Neuronal stem cell (in vitro differentiated cells): ENCODE results near the gene VPS33B.

Experiments used
- DNase-seq: peaks from one replicate; pipeline ENCODE4 v3.0.0-alpha.2; 2013; ENCODE audit warnings: low spot score
- H2AFZ ChIP-seq: one replicate; pipeline ENCODE4 v1.6.1; 2013; ENCODE audit warnings: mild to moderate bottlenecking, low read length, inconsistent platforms
- H2AK5ac ChIP-seq: 2 replicates; pipeline ENCODE4 v1.6.1; 2013; ENCODE audit warnings: low read depth, mild to moderate bottlenecking, inconsistent platforms, low read length, moderate library complexity, mixed read lengths
- H2BK120ac ChIP-seq: 2 replicates; pipeline ENCODE4 v1.6.1; 2013; ENCODE audit warnings: low read depth, mild to moderate bottlenecking, inconsistent platforms, low read length, moderate library complexity, mixed read lengths
- H2BK12ac ChIP-seq: one replicate; pipeline ENCODE4 v1.6.1; 2013; ENCODE audit warnings: low read length, inconsistent platforms
- H2BK15ac ChIP-seq: 2 replicates; pipeline ENCODE4 v1.6.1; 2013; ENCODE audit warnings: mild to moderate bottlenecking, low read length, inconsistent platforms, mixed read lengths
- H2BK5ac ChIP-seq: one replicate; pipeline ENCODE4 v1.6.1; 2013; ENCODE audit warnings: inconsistent platforms, mild to moderate bottlenecking, low read length, moderate library complexity
- H3K14ac ChIP-seq: one replicate; pipeline ENCODE4 v1.6.1; 2013; ENCODE audit warnings: low read length, inconsistent platforms
- H3K18ac ChIP-seq: 2 replicates; pipeline ENCODE4 v1.6.1; 2013; ENCODE audit warnings: low read length, inconsistent platforms
- H3K23ac ChIP-seq: 2 replicates; pipeline ENCODE4 v1.6.1; 2013; ENCODE audit warnings: low read depth, mild to moderate bottlenecking, mixed read lengths, low read length, inconsistent platforms; ENCODE audit not compliant: poor library complexity
- H3K27ac ChIP-seq: replicated peaks from 3 replicates; pipeline ENCODE4 v1.5.1; 2013; ENCODE audit warnings: low read length, inconsistent platforms
- H3K27me3 ChIP-seq, 3 experiments: 2 replicates each; pipeline ENCODE4 v1.6.1; 2013; ENCODE audit warnings: low read length in 3 of 3, mild to moderate bottlenecking in 2 of 3, inconsistent platforms in 1 of 3, low read depth in 1 of 3, mixed read lengths in 1 of 3, moderate library complexity in 1 of 3; ENCODE audit not compliant: control insufficient read depth in 3 of 3, insufficient read depth in 3 of 3
- H3K36me3 ChIP-seq, 2 donors: replicated peaks in 1 of 2; 2 replicates each; pipeline ENCODE4 v1.6.1; 2013; ENCODE audit warnings: low read length in 2 of 2; ENCODE audit not compliant: control insufficient read depth in 2 of 2, insufficient read depth in 2 of 2
- H3K4ac ChIP-seq: 2 replicates; pipeline ENCODE4 v1.6.1; 2013; ENCODE audit warnings: inconsistent platforms, mild to moderate bottlenecking, low read length, moderate library complexity
- H3K4me1 ChIP-seq, 2 donors: 1 replicate in 1 of 2; 2 replicates in 1 of 2; pipeline ENCODE4 v1.6.1; 2013; ENCODE audit warnings: low read length in 2 of 2, low read depth in 1 of 2; ENCODE audit not compliant: control insufficient read depth in 2 of 2, insufficient read depth in 1 of 2
- H3K4me2 ChIP-seq: one replicate; pipeline ENCODE4 v1.6.1; 2013; ENCODE audit warnings: mild to moderate bottlenecking, low read length, inconsistent platforms; ENCODE audit not compliant: insufficient read depth, poor library complexity, severe bottlenecking
- H3K4me3 ChIP-seq, 2 donors: 2 replicates each; pipeline ENCODE4 v1.5.1; 2013; ENCODE audit warnings: low read length in 2 of 2, mild to moderate bottlenecking in 2 of 2, inconsistent platforms in 1 of 2, moderate library complexity in 1 of 2
- H3K79me1 ChIP-seq: one replicate; pipeline ENCODE4 v1.6.1; 2013; ENCODE audit warnings: low read depth, mild to moderate bottlenecking, inconsistent platforms, low read length, moderate library complexity
- H3K9ac ChIP-seq: one replicate; pipeline ENCODE4 v1.6.1; 2013; ENCODE audit warnings: mild to moderate bottlenecking, low read depth, low read length, inconsistent platforms; ENCODE audit not compliant: poor library complexity
- H3K9me3 ChIP-seq, 2 donors: replicated peaks in 1 of 2; 2 replicates each; pipeline versions ENCODE3 to v1.6.1; 2013; ENCODE audit warnings: low read length in 2 of 2, mild to moderate bottlenecking in 2 of 2, inconsistent platforms in 1 of 2, low read depth in 1 of 2, mixed read lengths in 1 of 2, moderate library complexity in 1 of 2; ENCODE audit not compliant: control insufficient read depth in 2 of 2, insufficient read depth in 1 of 2
- H4K8ac ChIP-seq: one replicate; pipeline ENCODE4 v1.6.1; 2013; ENCODE audit warnings: low read depth, mild to moderate bottlenecking, inconsistent platforms, low read length, moderate library complexity
- H4K91ac ChIP-seq: one replicate; pipeline ENCODE4 v1.6.1; 2013; ENCODE audit warnings: low read length, low read depth, mild to moderate bottlenecking, inconsistent platforms; ENCODE audit not compliant: poor library complexity
- WGBS, 2 donors: extraction: QIAGEN DNeasy Blood & Tissue Kit; methylation state at CpG; one replicate each; pipeline ENCODE4 v1.1.7; 2013; ENCODE audit warnings: missing lambda C conversion rate in 2 of 2, mixed read lengths in 1 of 2; ENCODE audit not compliant: insufficient read length in 2 of 2, insufficient replicate concordance in 1 of 2; ENCODE audit errors: extremely low coverage in 2 of 2; 5-methylcytosine and 5-hydroxymethylcytosine counted together

VPS33B gene

GRCh38 chr15:90959028-90959595, 63.3 kb downstream of the VPS33B start:
- no peak overlapping the region for H2AFZ ChIP-seq
- no peak overlapping the region for H2BK120ac ChIP-seq
- H3K9me3 ChIP-seq: no peaks in the 10 kb centered on the region
- no peak overlapping the region for H3K23ac ChIP-seq
- H3K4me3 ChIP-seq: no peak overlapping the region
- no peak overlapping the region for H4K8ac ChIP-seq
- H3K18ac ChIP-seq: no peak overlapping the region
- H4K91ac ChIP-seq: no peak overlapping the region
- no peak overlapping the region for H2BK12ac ChIP-seq
- H2BK15ac ChIP-seq: no peak overlapping the region
- peaks cover 16 to 43% of the 10 kb centered on the region in 2 donors for H3K36me3 ChIP-seq
- no peak overlapping the region for H3K27ac ChIP-seq
- H3K4me2 ChIP-seq: no peak overlapping the region
- peaks cover 0 to 4% (median 0%) of the 10 kb centered on the region in 3 experiments for H3K27me3 ChIP-seq
- no peak overlapping the region for H3K14ac ChIP-seq
- no peak overlapping the region for H2BK5ac ChIP-seq
- peaks cover 0 to 10% of the 10 kb centered on the region in 2 donors for H3K4me1 ChIP-seq
- WGBS, 2 donors: no CpG with 5 or more reads among the region's 8 CpGs
- no peak overlapping the region for H2AK5ac ChIP-seq
- H3K4ac ChIP-seq: no peak overlapping the region
- DNase-seq: no peak
- peaks cover 8% of the 10 kb centered on the region for H3K79me1 ChIP-seq
- H3K9ac ChIP-seq: no peak overlapping the region

- peak overlapping the region; percentile 9 for H3K14ac ChIP-seq
- no peak overlapping the region for H2BK120ac ChIP-seq
- H3K4me1 ChIP-seq: peaks cover 0 to 10% of the 10 kb centered on the region in 2 donors
- no peak overlapping the region for H2BK15ac ChIP-seq
- no peak overlapping the region for H2AFZ ChIP-seq
- H2BK5ac ChIP-seq: peak overlapping the region; percentile 48
- peak overlapping the region; percentile 77 for H3K23ac ChIP-seq
- no peak overlapping the region for H3K4ac ChIP-seq
- peaks cover 10% of the 10 kb centered on the region for H3K79me1 ChIP-seq
- no peak overlapping the region for H3K4me3 ChIP-seq
- peaks cover 0 to 1% of the 10 kb centered on the region in 2 donors for H3K9me3 ChIP-seq
- peak overlapping the region; percentile 82 for H4K91ac ChIP-seq
- no peak overlapping the region for H3K4me2 ChIP-seq
- DNase-seq: no peak
- H4K8ac ChIP-seq: no peak overlapping the region
- H3K27ac ChIP-seq: no peak overlapping the region
- H3K9ac ChIP-seq: peak overlapping the region; percentile 95
- H3K36me3 ChIP-seq: peaks cover 26 to 43% of the 10 kb centered on the region in 2 donors
- H2AK5ac ChIP-seq: peak overlapping the region; percentile 91
- H3K27me3 ChIP-seq: peaks cover 0 to 4% (median 0%) of the 10 kb centered on the region in 3 experiments
- no CpG with 5 or more reads among the region's 6 CpGs for WGBS, 2 donors
- H3K18ac ChIP-seq: peak overlapping the region; percentile 53
- no peak overlapping the region for H2BK12ac ChIP-seq
These were observed 64.6 kb downstream of the VPS33B start for GRCh38 chr15:90957791-90958190.

GRCh38 chr15:90957031-90957790, 65.2 kb downstream of the VPS33B start:
- no peak overlapping the region for H3K4ac ChIP-seq
- WGBS, 2 donors: no CpG with 5 or more reads among the region's 63 CpGs
- peak overlapping the region; percentile 89 for H3K23ac ChIP-seq
- H2BK5ac ChIP-seq: peak overlapping the region; percentile 48
- DNase-seq: peak; percentile 32
- H2AFZ ChIP-seq: peak overlapping the region; percentile 71
- peaks cover 0 to 10% of the 10 kb centered on the region in 2 donors for H3K4me1 ChIP-seq
- no peak overlapping the region for H2BK120ac ChIP-seq
- no peak overlapping the region for H3K27ac ChIP-seq
- peak overlapping the region; percentile 90 for H3K4me2 ChIP-seq
- H3K9me3 ChIP-seq: peaks cover 0 to 1% of the 10 kb centered on the region in 2 donors
- H3K79me1 ChIP-seq: peaks cover 10% of the 10 kb centered on the region
- H4K91ac ChIP-seq: no peak overlapping the region
- H2AK5ac ChIP-seq: peak overlapping the region; percentile 91
- H3K18ac ChIP-seq: peak overlapping the region; percentile 97
- peak overlapping the region; percentile 82 for H4K8ac ChIP-seq
- peak overlapping the region; percentile 85 for H2BK15ac ChIP-seq
- H3K9ac ChIP-seq: peak overlapping the region; percentile 95
- H3K14ac ChIP-seq: peak overlapping the region; percentile 9
- H3K27me3 ChIP-seq: peaks cover 0 to 4% (median 0%) of the 10 kb centered on the region in 3 experiments
- no peak overlapping the region for H2BK12ac ChIP-seq
- H3K36me3 ChIP-seq: peaks cover 28 to 43% of the 10 kb centered on the region in 2 donors
- H3K4me3 ChIP-seq: peak overlapping the region; percentile 9 to 86
